ENCODE measurements around the gene GSAP.
"Not testable (repeated sequence)": the region's sequence is repeated elsewhere in the genome, so short reads cannot be mapped to it uniquely, and the experiment has no call there.

Gene GSAP

GRCh38 chr7:77306231-77307067 lies 109.7 kb downstream of the GSAP start:
- no peak for TF ChIP-seq ZNF274 (IDR thresholded peaks at IDR 0.05; ENCODE audit: low read depth, low read length)
- no peak overlapping the region for H3K4me3 ChIP-seq (ENCODE audit: low read length)

GRCh38 chr7:77295549-77295948 lies 120.6 kb downstream of the GSAP start:
- no peak for TF ChIP-seq ZNF274 (IDR thresholded peaks at IDR 0.05; ENCODE audit: low read depth, low read length)
- no peak overlapping the region for H3K4me3 ChIP-seq (ENCODE audit: low read length)

GRCh38 chr7:77293046-77293445 lies 123.1 kb downstream of the GSAP start:
- no peak for TF ChIP-seq ZNF274 (IDR thresholded peaks at IDR 0.05; ENCODE audit: low read depth, low read length)
- H3K4me3 ChIP-seq (ENCODE audit: low read length) = no peak overlapping the region

- TF ChIP-seq ZNF274 (IDR thresholded peaks at IDR 0.05; ENCODE audit: low read depth, low read length) = no peak
- no peak overlapping the region for H3K4me3 ChIP-seq (ENCODE audit: low read length)
Measured at GRCh38 chr7:77290425-77290824, 125.7 kb downstream of the GSAP start.

GRCh38 chr7:77289387-77289786 lies 126.8 kb downstream of the GSAP start:
- no peak for TF ChIP-seq ZNF274 (IDR thresholded peaks at IDR 0.05; ENCODE audit: low read depth, low read length)
- H3K4me3 ChIP-seq (ENCODE audit: low read length) = no peak overlapping the region

GRCh38 chr7:77288676-77289320 lies 127.4 kb downstream of the GSAP start:
- no peak for TF ChIP-seq ZNF274 (IDR thresholded peaks at IDR 0.05; ENCODE audit: low read depth, low read length)
- H3K4me3 ChIP-seq (ENCODE audit: low read length) = no peak overlapping the region

- no peak for TF ChIP-seq ZNF274 (IDR thresholded peaks at IDR 0.05; ENCODE audit: low read depth, low read length)
- H3K4me3 ChIP-seq (ENCODE audit: low read length) = no peak overlapping the region
Measured at GRCh38 chr7:77284616-77285015, 131.5 kb downstream of the GSAP start.

- no peak overlapping the region for H3K4me3 ChIP-seq (ENCODE audit: low read length)
- TF ChIP-seq ZNF274 (IDR thresholded peaks at IDR 0.05; ENCODE audit: low read depth, low read length) = no peak
Measured at GRCh38 chr7:77284005-77284404, 132.1 kb downstream of the GSAP start.

GRCh38 chr7:77282897-77283296 lies 133.3 kb downstream of the GSAP start:
- H3K4me3 ChIP-seq (ENCODE audit: low read length) = no peak overlapping the region
- TF ChIP-seq ZNF274 (IDR thresholded peaks at IDR 0.05; ENCODE audit: low read depth, low read length) = no peak

- H3K4me3 ChIP-seq (ENCODE audit: low read length) = no peak overlapping the region
- TF ChIP-seq ZNF274 (IDR thresholded peaks at IDR 0.05; ENCODE audit: low read depth, low read length) = no peak
Measured at GRCh38 chr7:77281780-77282478, 134.2 kb downstream of the GSAP start.

- H3K4me3 ChIP-seq (ENCODE audit: low read length) = no peak overlapping the region
- TF ChIP-seq ZNF274 (IDR thresholded peaks at IDR 0.05; ENCODE audit: low read depth, low read length) = no peak
Measured at GRCh38 chr7:77276120-77276519, 140.0 kb downstream of the GSAP start.

GRCh38 chr7:77275663-77276062 lies 140.5 kb downstream of the GSAP start:
- not testable (repeated sequence) for H3K4me3 ChIP-seq (ENCODE audit: low read length)

- no peak for TF ChIP-seq ZNF274 (IDR thresholded peaks at IDR 0.05; ENCODE audit: low read depth, low read length)
- H3K4me3 ChIP-seq (ENCODE audit: low read length) = no peak overlapping the region
Measured at GRCh38 chr7:77271766-77272165, 144.4 kb downstream of the GSAP start.

GRCh38 chr7:77270094-77270480 lies 146.1 kb downstream of the GSAP start:
- no peak for TF ChIP-seq ZNF274 (IDR thresholded peaks at IDR 0.05; ENCODE audit: low read depth, low read length)
- H3K4me3 ChIP-seq (ENCODE audit: low read length) = no peak overlapping the region

All from GM08714 (cell line).